Karpas-422 (cell line): ENCODE results near the gene BBS9. TPM values are rescaled to one million over a fixed set of nuclear protein-coding genes. Genes with fewer than 3 reads are reported as not detected.
"Not testable (repeated sequence)": the region's sequence is repeated elsewhere in the genome, so short reads cannot be mapped to it uniquely, and the experiment has no call there.

Experiments used
- DNase-seq: peaks from one replicate; pipeline ENCODE4 v3.0.0-alpha.2; 2015
- H2AFZ ChIP-seq: fragments of 200-600 bp; sonication (generic); 2 replicates; pipeline ENCODE4 v1.6.1; 2014; ENCODE audit warnings: antibody characterized with exemption, low read length, mixed read lengths
- H3K27ac ChIP-seq: fragments of 200-600 bp; sonication (generic); 2 replicates; pipeline ENCODE4 v1.5.1; 2014; ENCODE audit warnings: mild to moderate bottlenecking, low read length, moderate library complexity
- H3K27me3 ChIP-seq: fragments of 200-600 bp; sonication (generic); 2 replicates; pipeline ENCODE4 v1.6.1; 2014; ENCODE audit warnings: low read length, mixed read lengths
- H3K36me3 ChIP-seq: fragments of 200-600 bp; sonication (generic); 2 replicates; pipeline ENCODE4 v1.6.1; 2014; ENCODE audit warnings: low read length, mixed read lengths; ENCODE audit not compliant: insufficient read depth
- H3K4me1 ChIP-seq: fragments of 200-600 bp; sonication (generic); 2 replicates; pipeline ENCODE4 v1.6.1; 2014; ENCODE audit warnings: mild to moderate bottlenecking, low read length, mixed read lengths
- H3K4me2 ChIP-seq: fragments of 200-600 bp; sonication (generic); 2 replicates; pipeline ENCODE4 v1.6.1; 2014; ENCODE audit warnings: low read length, low read depth, mild to moderate bottlenecking; ENCODE audit not compliant: poor library complexity, severe bottlenecking
- H3K4me3 ChIP-seq: fragments of 200-600 bp; sonication (generic); 2 replicates; pipeline ENCODE4 v1.5.1; 2014; ENCODE audit warnings: mild to moderate bottlenecking, antibody characterized with exemption, low read length, mixed read lengths
- H3K79me2 ChIP-seq: fragments of 200-600 bp; sonication (generic); 2 replicates; pipeline ENCODE4 v1.6.1; 2014; ENCODE audit warnings: mild to moderate bottlenecking, low read length, mixed read lengths
- H3K9ac ChIP-seq: fragments of 200-600 bp; sonication (generic); 2 replicates; pipeline ENCODE4 v1.6.0; 2014; ENCODE audit warnings: low read length
- H3K9me2 ChIP-seq: fragments of 200-600 bp; sonication (generic), shearing (Covaris generic); replicated peaks from 2 replicates; pipeline ENCODE4 v1.6.0; 2014; ENCODE audit warnings: mild to moderate bottlenecking, low read length, moderate library complexity; ENCODE audit not compliant: insufficient read depth
- H3K9me3 ChIP-seq: fragments of 300-700, 200-600 bp; sonication (generic); 2 replicates; pipeline ENCODE4 v1.6.1; 2014; ENCODE audit warnings: low read length, mixed read lengths
- H4K20me1 ChIP-seq: fragments of 200-600 bp; sonication (generic); 2 replicates; pipeline ENCODE4 v1.6.1; 2014; ENCODE audit warnings: mild to moderate bottlenecking, antibody characterized with exemption, low read length, low read depth; ENCODE audit not compliant: insufficient read depth
- total RNA-seq: library from RNA; depleted of rRNA; stranded (reverse); fragments of >200 nt; shearing (Covaris generic); gene quantifications from 2 replicates; pipeline ENCODE4 v1.2.3, GENCODE V29; 2014; ENCODE audit warnings: low replicate concordance

BBS9 gene
- total RNA-seq, 1 experiment from 2014 or later, result 13.0 TPM

GRCh38 chr7:33459340-33459751 is 330.0 kb downstream of the BBS9 start:
- peak; percentile 55 for DNase-seq
- Histone ChIP-seq H2AFZ (no peak overlapping the region), H3K36me3 (no peaks in the 10 kb centered on the region), H3K79me2 (no peaks in the 10 kb centered on the region), H3K4me2 (no peak overlapping the region), H3K27ac (no peak overlapping the region), H3K4me1 (no peaks in the 10 kb centered on the region), H3K9me2 (no peaks in the 10 kb centered on the region), H3K9ac (no peak overlapping the region), H3K9me3 (no peaks in the 10 kb centered on the region), H3K4me3 (no peak overlapping the region), H3K27me3 (no peaks in the 10 kb centered on the region), H4K20me1 (no peaks in the 10 kb centered on the region)

DNA sequence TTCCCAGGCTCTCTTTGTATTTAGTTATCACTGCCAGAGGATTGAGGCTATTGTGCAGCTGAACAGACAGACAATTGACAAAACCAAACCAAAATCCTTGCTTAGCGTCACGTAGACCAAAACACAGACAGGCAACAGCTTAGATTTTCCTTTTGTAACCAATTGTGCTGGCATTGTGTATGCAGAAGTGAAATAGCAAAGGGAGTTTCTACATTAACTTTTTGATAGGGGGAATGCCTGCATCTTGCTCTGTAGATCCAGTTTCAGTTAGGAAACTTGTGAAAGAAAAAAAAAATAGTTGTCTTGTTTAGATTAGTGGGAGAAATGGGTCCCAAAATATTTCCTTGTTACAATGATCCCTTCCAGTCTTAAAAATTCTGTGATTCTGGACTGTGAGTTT is 333.8 kb downstream of the BBS9 start:
- Histone ChIP-seq H2AFZ (no peak overlapping the region), H3K79me2 (no peaks in the 10 kb centered on the region), H3K4me3 (no peak overlapping the region), H3K36me3 (no peaks in the 10 kb centered on the region), H3K4me2 (no peak overlapping the region), H3K4me1 (no peaks in the 10 kb centered on the region), H4K20me1 (no peaks in the 10 kb centered on the region), H3K9me3 (no peaks in the 10 kb centered on the region), H3K27me3 (no peaks in the 10 kb centered on the region), H3K27ac (no peak overlapping the region), H3K9ac (no peak overlapping the region), H3K9me2 (no peaks in the 10 kb centered on the region)
- DNase-seq, result peak; percentile 37

GRCh38 chr7:33466203-33466602 is 336.8 kb downstream of the BBS9 start:
- Histone ChIP-seq H3K9ac (no peak overlapping the region), H3K9me3 (no peaks in the 10 kb centered on the region), H3K36me3 (no peaks in the 10 kb centered on the region), H3K27me3 (no peaks in the 10 kb centered on the region), H3K4me1 (no peaks in the 10 kb centered on the region), H3K27ac (no peak overlapping the region), H3K79me2 (no peaks in the 10 kb centered on the region), H3K9me2 (no peaks in the 10 kb centered on the region), H3K4me3 (no peak overlapping the region), H4K20me1 (no peaks in the 10 kb centered on the region), H3K4me2 (no peak overlapping the region), H2AFZ (no peak overlapping the region)
- peak; percentile 14 for DNase-seq

DNA sequence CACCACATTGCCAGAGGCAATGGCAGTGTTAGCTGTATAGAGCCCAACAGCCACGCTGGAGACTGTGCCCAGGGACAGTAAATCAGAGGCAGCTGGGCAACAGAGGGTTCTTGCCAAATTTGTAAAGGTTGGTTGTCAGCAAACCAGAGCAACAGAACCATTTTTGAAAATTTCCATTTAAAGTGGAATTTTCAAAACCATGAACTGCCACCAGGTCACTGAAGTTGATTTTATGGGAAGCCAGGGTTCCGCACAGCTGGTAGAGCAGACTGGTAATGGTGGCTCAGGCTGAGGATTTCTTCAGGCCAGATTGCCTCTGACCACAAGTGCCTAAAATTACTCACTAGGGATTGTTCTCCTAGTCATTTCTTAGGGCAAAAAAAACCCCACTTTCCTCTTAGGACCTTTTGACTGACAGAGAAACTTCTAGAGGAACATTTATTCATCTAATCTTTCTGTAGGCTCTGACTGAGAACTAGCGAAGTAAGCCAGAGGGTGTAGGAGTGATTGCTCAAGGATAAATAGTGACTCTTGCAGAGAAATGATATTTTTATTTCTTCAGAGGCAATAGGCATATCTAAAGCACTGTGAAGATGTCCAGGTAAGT is 342.4 kb downstream of the BBS9 start:
- Histone ChIP-seq H3K27me3 (no peaks in the 10 kb centered on the region), H3K9ac (no peak overlapping the region), H3K4me1 (no peaks in the 10 kb centered on the region), H3K9me3 (no peaks in the 10 kb centered on the region), H2AFZ (no peak overlapping the region), H3K9me2 (no peaks in the 10 kb centered on the region), H3K79me2 (no peaks in the 10 kb centered on the region), H3K4me2 (no peak overlapping the region), H4K20me1 (no peaks in the 10 kb centered on the region), H3K4me3 (no peak overlapping the region), H3K36me3 (no peaks in the 10 kb centered on the region), H3K27ac (no peak overlapping the region)
- DNase-seq, result no peak

DNA sequence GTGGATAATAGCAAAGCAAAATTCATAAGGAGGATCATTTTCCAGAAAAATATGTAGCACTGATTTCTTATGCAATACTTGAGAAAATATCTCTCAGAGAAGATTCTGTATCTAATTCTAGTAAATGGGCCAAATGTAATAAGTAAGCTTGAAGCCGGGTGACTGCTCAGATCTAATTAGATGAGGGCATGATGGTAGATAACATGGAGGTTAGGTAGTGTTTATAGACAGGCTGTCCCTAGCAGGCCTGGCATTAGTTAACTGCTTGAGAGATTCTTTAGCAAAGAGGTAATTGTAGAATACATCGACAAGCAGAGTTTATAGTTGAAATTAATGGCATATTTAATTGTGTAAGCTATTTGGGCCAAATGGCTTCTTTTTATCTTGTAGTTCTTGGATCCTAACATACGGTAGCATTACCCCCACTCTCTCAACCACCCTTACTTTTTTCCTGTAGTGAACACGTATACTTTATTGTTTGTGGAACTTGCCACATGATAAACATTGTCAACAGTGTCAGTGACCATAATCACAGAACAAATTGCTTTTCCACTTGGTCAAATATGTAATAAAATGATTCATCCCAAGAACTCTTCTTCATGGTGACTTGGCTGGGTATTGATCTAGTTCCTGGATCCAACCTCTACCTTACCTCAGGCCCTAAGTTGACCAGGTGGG is 343.1 kb downstream of the BBS9 start:
- Histone ChIP-seq H3K9ac (no peak overlapping the region), H3K79me2 (no peaks in the 10 kb centered on the region), H3K27ac (no peak overlapping the region), H3K27me3 (no peaks in the 10 kb centered on the region), H3K36me3 (no peaks in the 10 kb centered on the region), H3K9me3 (no peaks in the 10 kb centered on the region), H2AFZ (no peak overlapping the region), H3K4me2 (no peak overlapping the region), H3K9me2 (no peaks in the 10 kb centered on the region), H3K4me3 (no peak overlapping the region), H4K20me1 (no peaks in the 10 kb centered on the region), H3K4me1 (no peaks in the 10 kb centered on the region)
- no peak for DNase-seq

- H3K27ac ChIP-seq, result no peak overlapping the region
- no peak overlapping the region for H3K4me2 ChIP-seq
- H3K4me1 ChIP-seq, result no peaks in the 10 kb centered on the region
- no peak overlapping the region for H3K9ac ChIP-seq
- no peaks in the 10 kb centered on the region for H3K79me2 ChIP-seq
- H3K9me3 ChIP-seq, result no peaks in the 10 kb centered on the region
- no peaks in the 10 kb centered on the region for H3K36me3 ChIP-seq
- H4K20me1 ChIP-seq, result no peaks in the 10 kb centered on the region
- no peaks in the 10 kb centered on the region for H3K27me3 ChIP-seq
- DNase-seq, result no peak
- no peak overlapping the region for H3K4me3 ChIP-seq
- no peaks in the 10 kb centered on the region for H3K9me2 ChIP-seq
- H2AFZ ChIP-seq, result no peak overlapping the region
Measured at GRCh38 chr7:33477719-33478480, 348.5 kb downstream of the BBS9 start.

- not testable (repeated sequence) for H2AFZ ChIP-seq, H3K9me3 ChIP-seq, H3K36me3 ChIP-seq, H3K27ac ChIP-seq, H3K4me3 ChIP-seq, H3K9me2 ChIP-seq, H4K20me1 ChIP-seq, H3K79me2 ChIP-seq, DNase-seq, H3K4me2 ChIP-seq, H3K9ac ChIP-seq, H3K27me3 ChIP-seq, H3K4me1 ChIP-seq
Measured at GRCh38 chr7:33484476-33484875, 355.1 kb downstream of the BBS9 start.

DNA sequence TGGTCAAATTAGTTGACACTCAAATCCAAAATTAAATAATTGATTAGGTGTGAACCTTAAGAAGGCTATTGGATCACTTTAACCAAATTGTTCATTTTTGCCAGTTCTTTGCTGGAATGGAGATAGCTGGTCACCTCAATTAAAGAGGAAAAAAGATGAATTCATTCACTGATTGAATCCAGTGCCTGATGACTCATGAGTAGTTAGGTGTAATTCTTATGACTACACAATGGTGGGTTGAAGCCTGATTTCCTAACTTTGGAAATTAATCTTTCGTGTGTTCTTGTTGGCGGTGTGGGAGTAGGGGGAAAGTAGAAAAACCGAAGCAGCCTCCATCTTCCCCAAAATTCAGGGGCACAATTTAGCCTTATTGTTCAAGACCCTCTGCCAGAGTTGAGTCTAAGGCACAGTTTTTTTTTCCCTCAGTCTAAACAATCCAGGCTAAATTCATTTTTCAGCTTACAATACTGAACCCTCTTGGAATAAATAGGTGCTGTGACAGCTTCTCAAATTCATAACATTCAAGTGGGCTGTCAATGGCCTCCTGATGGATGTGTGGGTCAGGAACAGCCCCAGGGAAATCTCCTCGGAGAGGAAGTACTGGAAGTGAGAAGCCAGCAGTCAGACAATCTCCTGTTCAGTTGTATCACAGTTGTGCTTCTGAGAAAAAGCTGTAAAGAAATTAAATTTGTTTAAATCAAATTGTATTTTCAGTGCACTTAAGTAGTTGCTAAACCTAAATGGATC is 356.6 kb downstream of the BBS9 start:
- DNase-seq, result no peak
- Histone ChIP-seq H3K9me3 (no peaks in the 10 kb centered on the region), H3K27ac (no peak overlapping the region), H3K9me2 (no peaks in the 10 kb centered on the region), H3K4me1 (peaks cover 3% of the 10 kb centered on the region), H3K4me2 (no peak overlapping the region), H3K27me3 (no peaks in the 10 kb centered on the region), H3K36me3 (no peaks in the 10 kb centered on the region), H3K9ac (no peak overlapping the region), H2AFZ (no peak overlapping the region), H3K4me3 (no peak overlapping the region), H3K79me2 (no peaks in the 10 kb centered on the region), H4K20me1 (no peaks in the 10 kb centered on the region)
